MG63 (cell line): ENCODE measurements around the gene ADIRF. TPM values are rescaled to one million over a fixed set of nuclear protein-coding genes. Genes with fewer than 3 reads are reported as not detected.
A peak's percentile ranks its signal among the peaks of the same experiment; 100 is the strongest.

ENCODE experiments used
- DNase-seq: peaks from one replicate; pipeline ENCODE4 v3.0.0-alpha.2; 2020
- H3K27me3 ChIP-seq: fragments of 250-450 bp; sonication (Bioruptor Pico); 2 replicates; pipeline ENCODE4 v1.5.1; 2020; ENCODE audit warnings: mild to moderate bottlenecking, moderate library complexity
- H3K36me3 ChIP-seq: fragments of 250-450 bp; sonication (Bioruptor Pico); 2 replicates; pipeline ENCODE4 v1.5.1; 2020; ENCODE audit warnings: mild to moderate bottlenecking, moderate library complexity
- H3K4me3 ChIP-seq: fragments of 250-450 bp; sonication (Bioruptor Pico); 2 replicates; pipeline ENCODE4 v1.5.1; 2020; ENCODE audit warnings: mild to moderate bottlenecking, moderate library complexity
- H3K9me3 ChIP-seq: fragments of 250-450 bp; sonication (Bioruptor Pico); 2 replicates; pipeline ENCODE4 v1.5.1; 2020; ENCODE audit warnings: mild to moderate bottlenecking, moderate library complexity
- total RNA-seq: library from RNA; depleted of rRNA; stranded (reverse); fragments of >200 nt; shearing (Covaris generic); gene quantifications from 2 replicates; pipeline ENCODE4 v1.2.3, GENCODE V29; 2014; ENCODE audit warnings: low replicate concordance

Gene ADIRF
- total RNA-seq, 1 experiment from 2014 or later = 165 TPM

- Histone ChIP-seq H3K4me3 (no peak overlapping the region), H3K9me3 (no peaks in the 10 kb centered on the region), H3K27me3 (no peaks in the 10 kb centered on the region), H3K36me3 (no peaks in the 10 kb centered on the region)
- no peak for DNase-seq
These were observed 12.0 kb upstream of the ADIRF start for GRCh38 chr10:86956195-86956847.

GRCh38 chr10:86956848-86957448, 11.3 kb upstream of the ADIRF start:
- H3K36me3 ChIP-seq = no peaks in the 10 kb centered on the region
- H3K4me3 ChIP-seq = no peak overlapping the region
- no peaks in the 10 kb centered on the region for H3K9me3 ChIP-seq
- DNase-seq = no peak
- no peaks in the 10 kb centered on the region for H3K27me3 ChIP-seq

GRCh38 chr10:86957471-86958115, 10.7 kb upstream of the ADIRF start, which contains the start of gene MMRN2:
MMRN2 (minus strand) TSS chr10:86957615; CDS start chr10:86957541, 74 bp downstream.
- no peaks in the 10 kb centered on the region for H3K36me3 ChIP-seq
- no peak within 1 kb of the TSS for H3K4me3 ChIP-seq
- H3K9me3 ChIP-seq = no peaks in the 10 kb centered on the region
- H3K27me3 ChIP-seq = no peaks in the 10 kb centered on the region
- DNase-seq = no peak

- Histone ChIP-seq H3K36me3 (no peaks in the 10 kb centered on the region), H3K4me3 (no peak within 1 kb of the TSS), H3K27me3 (no peaks in the 10 kb centered on the region), H3K9me3 (no peaks in the 10 kb centered on the region)
- no peak for DNase-seq
These were observed 10.0 kb upstream of the ADIRF start, which contains the start of gene SNCG for GRCh38 chr10:86958116-86958900. SNCG (plus strand) TSS chr10:86958599; CDS start chr10:86958698, 99 bp downstream.

- H3K36me3 ChIP-seq = no peaks in the 10 kb centered on the region
- no peaks in the 10 kb centered on the region for H3K27me3 ChIP-seq
- no peaks in the 10 kb centered on the region for H3K9me3 ChIP-seq
- DNase-seq = peak; percentile 90
- no peak overlapping the region for H3K4me3 ChIP-seq
These were observed 9.2 kb upstream of the ADIRF start for GRCh38 chr10:86958901-86959736.

- Histone ChIP-seq H3K9me3 (no peaks in the 10 kb centered on the region), H3K4me3 (no peak overlapping the region), H3K27me3 (no peaks in the 10 kb centered on the region), H3K36me3 (no peaks in the 10 kb centered on the region)
- no peak for DNase-seq
These were observed 8.6 kb upstream of the ADIRF start for GRCh38 chr10:86959737-86960002.

- H3K27me3 ChIP-seq = no peaks in the 10 kb centered on the region
- H3K4me3 ChIP-seq = no peak overlapping the region
- DNase-seq = peak; percentile 57
- H3K9me3 ChIP-seq = no peaks in the 10 kb centered on the region
- H3K36me3 ChIP-seq = no peaks in the 10 kb centered on the region
These were observed 8.0 kb upstream of the ADIRF start for GRCh38 chr10:86960003-86960862.

- Histone ChIP-seq H3K36me3 (peaks cover 4% of the 10 kb centered on the region; the same call in 1 of the 2 replicates), H3K9me3 (no peaks in the 10 kb centered on the region), H3K27me3 (no peaks in the 10 kb centered on the region), H3K4me3 (no peak overlapping the region)
- no peak for DNase-seq
These were observed 7.3 kb upstream of the ADIRF start for GRCh38 chr10:86960863-86961434.

- DNase-seq = peak; percentile 61
- no peaks in the 10 kb centered on the region for H3K27me3 ChIP-seq
- H3K36me3 ChIP-seq = peaks cover 4% of the 10 kb centered on the region
- no peak overlapping the region for H3K4me3 ChIP-seq
- no peaks in the 10 kb centered on the region for H3K9me3 ChIP-seq
These were observed 6.7 kb upstream of the ADIRF start for GRCh38 chr10:86961481-86962091.

- Histone ChIP-seq H3K36me3 (peaks cover 6% of the 10 kb centered on the region), H3K4me3 (no peak overlapping the region), H3K27me3 (no peaks in the 10 kb centered on the region), H3K9me3 (no peaks in the 10 kb centered on the region)
- DNase-seq = no peak
These were observed 5.9 kb upstream of the ADIRF start for GRCh38 chr10:86962136-86962980.

GRCh38 chr10:86962981-86963310, 5.3 kb upstream of the ADIRF start:
- no peak for DNase-seq
- no peaks in the 10 kb centered on the region for H3K9me3 ChIP-seq
- H3K4me3 ChIP-seq = no peak overlapping the region
- H3K27me3 ChIP-seq = no peaks in the 10 kb centered on the region
- peaks cover 6% of the 10 kb centered on the region for H3K36me3 ChIP-seq

GRCh38 chr10:86963341-86963919, 4.9 kb upstream of the ADIRF start:
- no peak overlapping the region for H3K4me3 ChIP-seq
- H3K36me3 ChIP-seq = peaks cover 6% of the 10 kb centered on the region
- H3K9me3 ChIP-seq = no peaks in the 10 kb centered on the region
- no peak for DNase-seq
- no peaks in the 10 kb centered on the region for H3K27me3 ChIP-seq

GRCh38 chr10:86964061-86964846, 4.0 kb upstream of the ADIRF start:
- no peaks in the 10 kb centered on the region for H3K9me3 ChIP-seq
- H3K27me3 ChIP-seq = no peaks in the 10 kb centered on the region
- H3K36me3 ChIP-seq = peaks cover 9% of the 10 kb centered on the region
- DNase-seq = no peak
- H3K4me3 ChIP-seq = no peak overlapping the region
